ENCODE results near the gene CNTNAP2.

DNA sequence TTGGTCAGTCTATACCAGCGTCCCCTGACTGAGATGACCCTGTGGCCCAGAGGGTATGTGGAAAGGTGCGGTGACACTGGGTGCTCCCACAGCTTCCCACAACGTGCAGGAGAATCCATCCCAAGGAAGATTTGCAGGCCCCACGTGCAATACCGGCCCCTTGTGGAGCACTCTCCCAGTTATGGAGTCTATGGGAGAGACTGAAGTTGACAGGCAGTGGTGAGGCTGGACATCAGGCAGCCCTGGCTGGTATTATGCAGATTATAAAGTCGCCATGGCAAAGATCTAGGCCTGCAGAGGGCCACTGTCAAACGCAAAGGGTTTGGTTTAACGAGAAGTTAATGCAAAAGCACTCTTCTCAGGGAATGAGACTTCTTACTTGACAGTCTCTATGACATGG is 2039.2 kb downstream of the CNTNAP2 start:
- TF ChIP-seq, protein P1, sequence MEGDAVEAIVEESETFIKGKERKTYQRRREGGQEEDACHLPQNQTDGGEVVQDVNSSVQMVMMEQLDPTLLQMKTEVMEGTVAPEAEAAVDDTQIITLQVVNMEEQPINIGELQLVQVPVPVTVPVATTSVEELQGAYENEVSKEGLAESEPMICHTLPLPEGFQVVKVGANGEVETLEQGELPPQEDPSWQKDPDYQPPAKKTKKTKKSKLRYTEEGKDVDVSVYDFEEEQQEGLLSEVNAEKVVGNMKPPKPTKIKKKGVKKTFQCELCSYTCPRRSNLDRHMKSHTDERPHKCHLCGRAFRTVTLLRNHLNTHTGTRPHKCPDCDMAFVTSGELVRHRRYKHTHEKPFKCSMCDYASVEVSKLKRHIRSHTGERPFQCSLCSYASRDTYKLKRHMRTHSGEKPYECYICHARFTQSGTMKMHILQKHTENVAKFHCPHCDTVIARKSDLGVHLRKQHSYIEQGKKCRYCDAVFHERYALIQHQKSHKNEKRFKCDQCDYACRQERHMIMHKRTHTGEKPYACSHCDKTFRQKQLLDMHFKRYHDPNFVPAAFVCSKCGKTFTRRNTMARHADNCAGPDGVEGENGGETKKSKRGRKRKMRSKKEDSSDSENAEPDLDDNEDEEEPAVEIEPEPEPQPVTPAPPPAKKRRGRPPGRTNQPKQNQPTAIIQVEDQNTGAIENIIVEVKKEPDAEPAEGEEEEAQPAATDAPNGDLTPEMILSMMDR (IDR thresholded peaks at IDR 0.05; ENCODE audit: low read depth, low read length, missing input control) = no peak
- TF ChIP-seq FOXA1 (IDR thresholded peaks at IDR 0.05) = no peak
- no peak for TF ChIP-seq JUND (IDR thresholded peaks at IDR 0.05)
- TF ChIP-seq HNF4A (conservative IDR thresholded peaks at IDR 0.05) = no peak
- no peak for TF ChIP-seq RAD21 (IDR thresholded peaks at IDR 0.05)
- TF ChIP-seq GABPA (IDR thresholded peaks at IDR 0.05 in 1 of 2, conservative IDR thresholded peaks at IDR 0.05 in 1 of 2) = no peak
- TF ChIP-seq EGR1 (IDR thresholded peaks at IDR 0.05; ENCODE audit: low read depth in 2 of 2) = no peak
- TF ChIP-seq NR2F2 (IDR thresholded peaks at IDR 0.05) = no peak
- TF ChIP-seq, protein P2, sequence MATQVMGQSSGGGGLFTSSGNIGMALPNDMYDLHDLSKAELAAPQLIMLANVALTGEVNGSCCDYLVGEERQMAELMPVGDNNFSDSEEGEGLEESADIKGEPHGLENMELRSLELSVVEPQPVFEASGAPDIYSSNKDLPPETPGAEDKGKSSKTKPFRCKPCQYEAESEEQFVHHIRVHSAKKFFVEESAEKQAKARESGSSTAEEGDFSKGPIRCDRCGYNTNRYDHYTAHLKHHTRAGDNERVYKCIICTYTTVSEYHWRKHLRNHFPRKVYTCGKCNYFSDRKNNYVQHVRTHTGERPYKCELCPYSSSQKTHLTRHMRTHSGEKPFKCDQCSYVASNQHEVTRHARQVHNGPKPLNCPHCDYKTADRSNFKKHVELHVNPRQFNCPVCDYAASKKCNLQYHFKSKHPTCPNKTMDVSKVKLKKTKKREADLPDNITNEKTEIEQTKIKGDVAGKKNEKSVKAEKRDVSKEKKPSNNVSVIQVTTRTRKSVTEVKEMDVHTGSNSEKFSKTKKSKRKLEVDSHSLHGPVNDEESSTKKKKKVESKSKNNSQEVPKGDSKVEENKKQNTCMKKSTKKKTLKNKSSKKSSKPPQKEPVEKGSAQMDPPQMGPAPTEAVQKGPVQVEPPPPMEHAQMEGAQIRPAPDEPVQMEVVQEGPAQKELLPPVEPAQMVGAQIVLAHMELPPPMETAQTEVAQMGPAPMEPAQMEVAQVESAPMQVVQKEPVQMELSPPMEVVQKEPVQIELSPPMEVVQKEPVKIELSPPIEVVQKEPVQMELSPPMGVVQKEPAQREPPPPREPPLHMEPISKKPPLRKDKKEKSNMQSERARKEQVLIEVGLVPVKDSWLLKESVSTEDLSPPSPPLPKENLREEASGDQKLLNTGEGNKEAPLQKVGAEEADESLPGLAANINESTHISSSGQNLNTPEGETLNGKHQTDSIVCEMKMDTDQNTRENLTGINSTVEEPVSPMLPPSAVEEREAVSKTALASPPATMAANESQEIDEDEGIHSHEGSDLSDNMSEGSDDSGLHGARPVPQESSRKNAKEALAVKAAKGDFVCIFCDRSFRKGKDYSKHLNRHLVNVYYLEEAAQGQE (IDR thresholded peaks at IDR 0.05) = no peak
- TF ChIP-seq YY1 (IDR thresholded peaks at IDR 0.05) = no peak
- TF ChIP-seq TAF1 (conservative IDR thresholded peaks at IDR 0.05) = no peak
